KG1 (cell line): ENCODE data around the gene LMTK3.
"Not testable (repeated sequence)": the region's sequence is repeated elsewhere in the genome, so short reads cannot be mapped to it uniquely, and the experiment has no call there.

Experiments
- DNase-seq: peaks from one replicate; lab custom pipeline; 2025; lab: John Stamatoyannopoulos, UW

Gene LMTK3

DNA sequence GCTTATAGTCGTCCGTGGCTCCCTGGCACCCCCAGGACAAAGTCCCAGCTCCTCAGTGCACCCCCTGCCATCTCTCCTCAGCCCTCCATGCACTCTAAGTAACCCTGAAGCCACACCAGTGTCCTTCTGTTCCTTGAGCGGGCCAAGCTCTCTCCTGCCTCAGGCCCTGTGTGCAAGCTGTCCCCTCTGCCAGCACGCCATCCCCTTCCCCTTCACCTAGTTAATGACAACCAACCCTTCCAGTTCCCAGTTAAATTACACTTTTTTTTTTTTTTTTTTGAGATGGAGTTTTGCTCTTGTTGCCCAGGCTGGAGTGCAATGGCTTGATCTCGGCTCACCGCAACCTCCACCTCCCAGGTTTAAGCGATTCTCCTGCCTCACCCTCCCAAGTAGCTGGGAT lies 23.2 kb downstream of the LMTK3 start:
- not testable (repeated sequence) for DNase-seq

DNA sequence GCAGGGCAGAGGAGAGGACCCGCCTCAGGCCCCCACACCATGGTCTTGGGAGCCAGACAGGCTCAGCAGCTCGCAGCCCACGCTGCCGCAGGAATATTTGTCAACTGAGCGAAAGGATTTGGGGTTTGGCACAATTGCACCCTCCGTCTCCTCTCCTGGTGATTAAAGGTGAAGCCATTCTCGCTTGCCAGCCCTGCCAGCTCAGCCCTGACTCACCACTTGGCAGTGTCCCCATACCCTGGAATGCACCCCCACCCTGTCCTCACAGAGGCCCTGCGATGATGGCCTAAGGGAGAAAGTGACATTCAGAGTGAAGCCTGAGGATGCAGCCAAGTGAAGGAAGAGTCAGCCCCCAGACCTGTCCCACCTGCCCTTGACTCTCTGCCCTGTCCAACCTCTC lies 23.7 kb downstream of the LMTK3 start:
- DNase-seq: no peak

DNA sequence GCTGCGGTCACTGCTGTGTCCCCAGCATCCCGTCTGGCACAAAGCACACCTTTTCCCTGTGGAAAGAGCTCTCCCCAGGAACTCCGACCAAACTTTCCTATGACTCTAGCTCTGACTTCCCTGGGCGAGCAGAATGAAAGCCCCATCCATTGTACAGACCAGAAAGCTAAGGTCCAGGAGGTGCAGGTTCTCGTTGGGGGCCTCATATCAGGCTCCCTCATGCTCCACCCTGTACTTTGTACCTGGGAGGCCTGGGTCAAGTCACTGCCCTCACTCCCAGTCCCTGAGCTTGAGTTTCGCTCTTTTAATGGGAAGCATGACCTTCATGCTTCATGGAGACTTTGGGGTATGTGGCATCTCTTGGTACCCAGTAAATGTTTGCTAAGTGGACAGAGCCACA lies 24.1 kb downstream of the LMTK3 start:
- DNase-seq: no peak

GRCh38 chr19:48486706-48487105 lies 24.9 kb downstream of the LMTK3 start:
- DNase-seq: not testable (repeated sequence)

- DNase-seq: no peak
These were observed 26.6 kb downstream of the LMTK3 start for GRCh38 chr19:48484931-48485612.

DNA sequence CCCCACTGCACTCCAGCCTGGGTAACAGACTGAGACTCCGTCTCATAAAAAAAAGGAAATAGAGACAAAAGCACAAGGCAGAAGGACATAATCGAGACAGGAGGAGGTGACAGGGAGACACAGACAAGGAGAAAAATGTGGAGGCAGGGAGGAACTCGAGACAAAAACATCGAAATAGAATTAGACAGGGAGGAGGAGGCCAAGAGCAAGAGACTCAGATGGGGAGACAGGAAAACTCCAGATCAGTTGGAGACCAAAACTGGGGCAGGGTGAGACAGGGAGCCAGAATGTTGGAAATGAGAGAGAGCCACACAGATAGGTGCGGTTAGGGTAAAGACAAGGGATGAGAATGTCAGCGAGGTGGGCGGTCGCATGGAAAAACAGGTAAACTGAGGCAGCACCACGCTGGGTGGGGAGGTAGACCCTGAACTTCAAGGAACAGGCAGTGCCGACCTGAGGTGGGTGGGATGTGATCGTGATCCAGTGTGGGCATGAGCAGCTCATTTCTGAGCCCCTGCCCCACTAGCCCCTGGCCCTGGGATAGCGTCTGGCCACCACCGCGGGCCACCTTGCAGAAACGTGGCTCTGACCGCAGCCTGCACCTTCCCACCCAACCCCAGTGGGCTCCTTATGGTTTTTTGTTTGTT lies 27.3 kb downstream of the LMTK3 start:
- DNase-seq: no peak

- DNase-seq: no peak
These were observed 28.3 kb downstream of the LMTK3 start for GRCh38 chr19:48483301-48483700.

DNA sequence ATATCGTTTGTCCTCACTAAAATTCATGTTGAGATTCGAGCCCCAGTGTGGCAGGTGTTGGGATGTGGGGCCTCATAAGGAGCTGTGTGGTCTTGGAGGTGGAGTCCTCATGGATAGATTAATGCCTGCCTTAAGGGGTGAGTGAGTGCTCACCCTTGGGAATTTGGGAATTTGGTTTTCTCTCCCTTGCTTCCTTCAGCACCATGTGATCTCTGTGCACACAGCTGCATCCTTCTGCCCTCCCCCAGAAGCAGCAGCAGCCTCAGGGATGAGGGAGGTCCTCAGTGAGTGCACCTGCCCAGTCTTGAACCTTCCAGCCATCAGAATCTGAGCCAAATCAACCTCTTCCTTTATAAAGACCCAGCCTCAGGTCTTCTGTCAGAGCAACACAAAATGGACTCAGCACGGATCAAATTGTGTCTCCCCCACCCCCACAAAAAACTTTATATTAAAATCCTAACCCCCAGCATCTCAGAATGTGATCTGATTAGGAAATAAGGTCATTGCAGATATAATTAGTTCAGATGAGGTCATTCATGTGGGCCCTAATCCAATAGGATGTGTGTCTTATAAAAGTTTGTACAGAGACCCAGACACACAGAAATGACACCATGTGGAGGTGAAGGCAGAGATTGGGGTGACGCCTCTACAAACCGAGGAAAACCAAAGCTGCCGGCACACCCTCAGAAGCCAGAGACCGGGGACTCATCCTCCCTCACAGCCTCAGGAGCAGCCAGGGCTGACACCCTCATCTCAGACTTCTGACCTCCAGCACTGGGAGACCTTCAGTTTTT lies 29.6 kb downstream of the LMTK3 start:
- DNase-seq: no peak

DNA sequence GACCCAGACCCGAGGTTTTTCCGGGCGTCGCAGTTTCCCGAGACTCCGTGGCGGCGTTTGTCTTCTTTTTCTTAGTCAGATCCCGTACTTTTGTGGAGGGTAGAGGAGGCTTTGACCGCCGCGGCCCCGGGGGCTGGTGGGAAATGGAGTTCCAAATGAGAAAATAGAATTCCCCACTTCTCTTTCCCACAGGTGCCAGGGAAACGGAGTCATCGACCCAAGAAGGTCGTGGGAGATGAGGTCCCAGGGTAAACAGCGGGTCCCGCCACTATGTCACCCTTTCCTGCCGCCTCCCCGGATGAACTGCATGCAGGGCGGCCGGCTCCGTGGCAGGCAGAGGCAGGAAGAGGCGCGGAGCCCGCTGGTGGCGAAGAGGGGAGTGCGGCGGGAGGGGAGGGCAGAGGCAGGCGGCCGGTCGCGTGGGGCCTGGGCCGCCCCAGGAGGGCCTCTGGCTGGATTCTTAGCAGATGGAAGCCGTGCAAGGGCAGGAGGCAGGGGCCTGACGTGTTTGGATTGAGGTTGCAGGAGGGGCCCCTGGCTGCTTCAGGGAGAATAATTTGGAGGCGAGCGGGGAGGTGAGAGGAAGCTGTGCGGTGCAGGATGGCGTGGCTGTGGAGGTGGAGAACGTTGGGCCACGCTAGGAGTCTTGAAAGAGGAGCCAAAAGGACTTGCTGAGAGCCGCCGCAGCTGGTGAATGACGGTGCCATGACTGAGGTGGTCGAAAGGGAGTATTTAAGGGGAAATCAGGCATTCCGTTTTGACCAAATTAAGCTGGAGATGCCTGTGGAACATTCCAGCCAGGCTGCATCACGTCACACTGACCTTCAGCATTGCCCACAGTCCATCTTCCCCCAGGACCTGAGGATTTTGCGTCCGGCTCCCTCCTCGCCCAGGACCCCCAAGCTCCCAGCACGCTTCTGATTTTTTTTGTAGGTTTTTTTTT lies 30.8 kb downstream of the LMTK3 start:
- no peak for DNase-seq

- DNase-seq: no peak
These were observed 31.5 kb downstream of the LMTK3 start for GRCh38 chr19:48480183-48480557.

DNA sequence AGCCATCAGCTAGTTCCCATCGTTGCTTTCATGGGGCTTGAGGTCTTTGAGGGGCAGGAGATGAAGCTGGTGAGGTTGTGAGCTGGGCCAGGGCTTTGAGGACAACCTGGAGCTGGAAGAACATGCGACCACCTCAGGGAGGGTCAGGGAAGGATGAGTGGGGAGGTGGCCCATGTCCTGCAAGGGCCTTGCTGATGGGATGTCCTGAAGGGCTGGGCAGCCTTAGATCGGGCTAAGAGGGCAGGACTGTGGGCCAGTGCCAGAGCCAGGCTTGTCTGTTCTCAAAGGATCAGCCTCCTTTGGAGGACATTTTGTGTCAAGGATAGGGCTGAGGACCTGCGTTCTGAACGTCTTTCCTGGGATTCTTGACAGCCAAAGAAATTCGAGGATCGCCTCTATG lies 31.9 kb downstream of the LMTK3 start:
- no peak for DNase-seq

GRCh38 chr19:48478339-48479256 lies 33.0 kb downstream of the LMTK3 start:
- DNase-seq: no peak

GRCh38 chr19:48477698-48478338 lies 33.8 kb downstream of the LMTK3 start:
- no peak for DNase-seq

DNA sequence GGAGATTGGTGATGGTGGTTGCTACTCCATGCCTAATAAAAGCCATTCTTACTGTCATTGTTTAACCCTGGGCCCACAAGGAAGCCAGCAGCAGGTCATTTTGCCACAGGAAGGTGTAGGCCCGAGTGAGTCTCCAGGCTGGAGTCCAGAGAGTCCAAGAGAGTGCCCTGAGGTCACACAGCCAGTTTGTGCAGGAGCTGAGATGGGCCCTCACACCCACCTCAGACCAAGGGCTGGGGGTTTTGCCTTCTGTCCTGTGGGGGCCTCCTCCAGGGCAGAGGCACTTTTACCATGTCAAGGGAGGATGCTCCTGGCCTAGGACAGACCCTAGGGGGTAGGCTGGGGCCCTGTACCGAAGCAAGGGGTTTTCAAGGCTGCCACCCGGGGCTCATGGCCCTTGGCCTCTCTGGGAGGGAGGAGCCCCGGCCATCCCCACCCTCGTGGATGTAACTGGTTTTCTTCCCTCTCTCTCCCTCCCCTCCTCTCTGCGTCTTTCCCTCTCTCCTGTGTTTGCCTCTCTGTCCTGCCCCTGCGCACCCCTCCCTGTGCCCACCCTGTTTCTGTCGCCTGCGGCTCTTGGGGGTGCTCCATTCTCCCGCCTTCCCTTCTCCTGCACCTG lies 34.5 kb downstream of the LMTK3 start:
- DNase-seq: no peak

DNA sequence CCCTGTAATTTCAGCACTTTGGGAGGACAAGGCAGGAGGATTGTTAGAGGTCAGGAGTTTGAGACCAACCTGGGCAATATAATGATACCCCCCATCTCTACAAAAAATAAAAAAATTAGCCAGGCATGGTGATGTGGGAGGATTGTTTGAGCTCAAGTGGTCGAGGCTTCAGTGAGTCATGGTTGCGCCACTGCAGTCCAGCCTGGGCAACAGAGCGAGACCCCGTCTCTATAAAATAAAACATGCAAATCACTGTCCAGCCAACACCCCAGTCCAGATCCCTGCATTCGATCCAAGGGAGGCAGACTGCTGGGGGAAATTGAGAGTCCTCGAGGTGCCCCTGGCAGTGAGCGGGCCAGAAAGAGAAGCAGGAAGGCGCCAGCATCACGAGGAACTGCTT lies 35.5 kb downstream of the LMTK3 start:
- no peak for DNase-seq

DNA sequence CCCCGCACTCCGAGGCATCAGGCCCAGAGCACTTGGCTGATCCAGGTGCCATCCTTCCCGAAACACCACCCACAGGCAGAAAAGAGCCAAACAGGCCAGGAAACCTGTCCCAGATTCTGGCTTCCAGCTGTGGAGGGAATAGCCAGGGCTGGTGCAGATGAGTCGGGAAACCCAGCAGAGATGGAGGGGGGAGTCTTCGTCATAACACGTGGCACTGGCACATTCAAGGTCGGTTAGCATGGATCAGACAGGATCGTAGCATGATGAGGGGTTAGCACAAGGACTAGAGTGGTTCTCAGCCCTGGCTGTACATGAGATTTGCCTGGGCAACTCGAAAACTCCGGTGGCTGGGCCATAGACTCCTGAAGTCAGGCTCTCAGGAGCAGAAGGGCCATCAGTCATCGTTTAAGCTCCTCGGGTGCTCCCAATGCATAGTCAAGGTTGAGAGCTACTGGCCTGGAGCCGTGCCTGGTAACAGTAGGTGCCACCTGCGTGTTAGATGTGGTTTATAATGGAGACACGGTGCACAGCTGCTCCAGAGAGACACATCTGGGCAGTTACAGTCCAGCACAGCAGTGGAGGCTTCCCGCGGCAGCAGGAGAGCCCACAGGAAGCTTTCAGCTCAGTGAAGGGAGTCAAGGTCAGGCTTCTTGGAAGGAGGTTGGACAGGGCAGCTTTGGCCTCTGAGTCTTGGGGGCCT lies 36.1 kb downstream of the LMTK3 start:
- no peak for DNase-seq

- no peak for DNase-seq
These were observed 37.5 kb downstream of the LMTK3 start for GRCh38 chr19:48474084-48474592.

- no peak for DNase-seq
These were observed 38.3 kb downstream of the LMTK3 start for GRCh38 chr19:48473161-48473966.
